GM18867 (cell line): ENCODE measurements around the gene RAB7B.

Experiments
- ATAC-seq: cut with Tn5 transposase; IDR thresholded peaks from one replicate; pipeline ENCODE4 v1.9.1; 2021; ENCODE audit warnings: mild to moderate bottlenecking, moderate library complexity; ENCODE audit not compliant: unreplicated experiment

The RAB7B gene

GRCh38 chr1:205950826-205951549 lies 52.2 kb downstream of the RAB7B start:
- ATAC-seq, result no peak

- ATAC-seq, result no peak
Observed at GRCh38 chr1:205950280-205950679, 52.9 kb downstream of the RAB7B start.

DNA sequence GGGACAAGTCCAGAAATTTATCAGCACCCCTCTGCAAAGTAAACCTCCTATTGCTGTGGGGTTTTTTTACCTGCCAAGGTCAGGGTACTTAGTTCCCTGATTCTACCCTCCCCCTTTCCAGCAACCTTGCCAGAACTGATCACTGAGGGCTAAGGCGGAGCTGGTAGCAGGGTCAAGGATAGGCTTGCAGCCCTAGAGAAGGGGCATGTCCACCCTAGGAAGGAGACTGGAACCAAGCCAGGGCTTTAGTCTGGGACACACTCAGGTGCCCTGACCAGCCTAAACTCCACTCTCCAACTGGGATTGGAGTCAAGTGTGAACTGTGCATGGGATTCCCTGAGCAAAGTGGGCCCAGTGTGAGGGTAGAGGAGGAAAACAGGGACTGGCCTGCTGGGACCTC lies 53.4 kb downstream of the RAB7B start:
- ATAC-seq, result no peak

DNA sequence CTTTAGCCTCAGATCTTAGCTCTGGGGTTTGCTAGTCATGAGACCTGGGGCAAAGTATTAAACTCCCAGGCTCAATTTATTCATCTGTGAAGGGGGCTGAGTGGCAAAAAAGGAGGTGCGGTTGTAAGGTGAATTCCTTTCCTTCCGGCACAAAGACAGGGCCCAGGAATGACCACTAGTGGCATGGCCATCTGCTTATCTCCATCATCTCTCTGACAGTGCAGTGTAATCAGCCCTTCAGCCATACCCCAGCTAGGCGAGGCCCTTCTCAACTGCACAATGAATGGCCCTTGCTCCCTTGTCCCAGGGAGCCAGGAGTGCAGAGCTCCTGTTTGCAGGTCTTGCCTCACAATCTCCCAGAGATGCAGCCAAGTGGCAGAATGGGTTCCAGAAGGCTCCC lies 54.3 kb downstream of the RAB7B start:
- no peak for ATAC-seq

GRCh38 chr1:205948039-205948438 lies 55.2 kb downstream of the RAB7B start:
- ATAC-seq, result no peak

DNA sequence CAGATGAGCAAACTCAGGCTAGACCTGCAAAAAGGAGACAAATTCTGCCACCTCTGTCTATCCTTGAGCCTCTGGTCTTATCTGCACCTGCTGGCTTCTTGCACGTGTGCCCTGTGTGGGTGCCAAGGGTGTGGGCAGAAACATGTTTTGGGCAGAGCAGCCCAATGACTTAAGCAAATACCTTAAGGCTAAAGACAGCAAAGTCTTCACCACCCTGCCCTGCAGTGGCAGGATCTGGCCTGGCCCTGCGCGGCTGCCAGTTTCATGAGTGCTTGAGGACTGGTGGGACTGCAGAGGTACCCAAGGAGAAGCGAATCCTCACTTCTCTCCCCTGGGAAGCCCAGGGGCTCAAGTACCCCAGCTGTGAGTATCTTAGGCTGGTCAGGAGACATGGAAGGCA lies 56.2 kb downstream of the RAB7B start:
- no peak for ATAC-seq

- no peak for ATAC-seq
Observed at GRCh38 chr1:205945069-205945468, 58.1 kb downstream of the RAB7B start.

DNA sequence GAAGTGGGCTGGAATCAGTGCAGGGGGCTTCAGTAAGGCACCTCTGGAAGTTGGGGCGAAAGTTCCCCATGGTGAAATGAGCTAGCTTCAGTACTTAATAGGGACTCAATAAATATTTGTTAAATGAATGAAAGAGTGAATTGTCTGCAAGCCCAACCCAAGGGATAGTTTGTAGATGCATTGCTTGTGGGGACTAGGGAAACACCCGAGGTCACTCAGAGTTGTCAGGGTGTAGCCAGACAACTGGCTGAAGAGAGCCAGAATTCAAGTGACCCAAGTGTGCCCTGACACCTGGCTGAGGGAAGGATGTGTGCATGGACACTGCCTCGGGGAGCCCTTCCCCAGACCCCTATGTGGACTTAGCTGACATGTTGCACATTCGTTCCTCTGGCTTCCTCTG lies 58.7 kb downstream of the RAB7B start:
- no peak for ATAC-seq

DNA sequence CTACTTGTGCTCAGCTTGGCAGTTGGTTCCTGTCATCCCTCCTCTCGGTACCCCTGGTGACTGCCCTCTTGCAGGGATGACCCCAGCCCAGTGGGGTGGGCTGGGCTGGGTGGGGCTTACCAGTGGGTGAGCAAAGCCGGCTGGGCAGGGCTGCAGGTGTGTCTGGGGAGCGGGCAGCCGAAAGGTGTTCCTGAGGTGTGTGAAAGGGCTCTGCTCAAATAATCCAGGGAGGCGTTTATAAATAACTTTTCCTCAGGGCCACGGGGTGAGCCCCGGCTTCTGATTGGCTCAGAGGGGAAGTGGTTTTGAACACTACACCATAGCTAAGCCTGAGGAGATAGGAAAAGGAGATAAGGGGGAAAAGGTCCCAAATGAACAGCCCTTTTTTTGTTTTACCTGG lies 60.0 kb downstream of the RAB7B start, which contains the start of gene SLC26A9:
SLC26A9 (minus strand) TSS at position 212 of the 400 bp plus-strand sequence. CDS start 7,636 bp downstream, outside the sequence.
- no peak for ATAC-seq

- no peak for ATAC-seq
Observed at GRCh38 chr1:205942631-205943159, 60.5 kb downstream of the RAB7B start.

DNA sequence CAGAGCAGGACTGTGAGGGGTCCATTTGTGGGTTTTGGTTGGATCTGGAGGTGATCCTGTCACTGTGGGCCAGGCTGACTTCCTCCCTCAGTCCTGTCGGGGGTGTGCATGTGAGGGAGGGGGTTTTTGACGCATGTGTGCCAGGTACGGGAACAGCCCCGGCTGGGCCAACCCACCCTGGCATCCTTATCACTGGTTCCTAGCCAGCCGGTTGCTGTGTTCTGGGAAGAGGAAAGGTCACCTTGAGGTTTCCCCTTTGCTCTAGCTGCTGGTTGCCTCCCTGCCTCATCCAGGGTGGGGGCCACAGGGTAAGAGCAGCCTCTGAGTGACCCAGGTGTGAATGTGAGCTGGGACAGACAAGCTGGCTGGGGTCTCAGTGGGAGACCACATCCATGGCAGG lies 62.5 kb downstream of the RAB7B start:
- ATAC-seq, result no peak

DNA sequence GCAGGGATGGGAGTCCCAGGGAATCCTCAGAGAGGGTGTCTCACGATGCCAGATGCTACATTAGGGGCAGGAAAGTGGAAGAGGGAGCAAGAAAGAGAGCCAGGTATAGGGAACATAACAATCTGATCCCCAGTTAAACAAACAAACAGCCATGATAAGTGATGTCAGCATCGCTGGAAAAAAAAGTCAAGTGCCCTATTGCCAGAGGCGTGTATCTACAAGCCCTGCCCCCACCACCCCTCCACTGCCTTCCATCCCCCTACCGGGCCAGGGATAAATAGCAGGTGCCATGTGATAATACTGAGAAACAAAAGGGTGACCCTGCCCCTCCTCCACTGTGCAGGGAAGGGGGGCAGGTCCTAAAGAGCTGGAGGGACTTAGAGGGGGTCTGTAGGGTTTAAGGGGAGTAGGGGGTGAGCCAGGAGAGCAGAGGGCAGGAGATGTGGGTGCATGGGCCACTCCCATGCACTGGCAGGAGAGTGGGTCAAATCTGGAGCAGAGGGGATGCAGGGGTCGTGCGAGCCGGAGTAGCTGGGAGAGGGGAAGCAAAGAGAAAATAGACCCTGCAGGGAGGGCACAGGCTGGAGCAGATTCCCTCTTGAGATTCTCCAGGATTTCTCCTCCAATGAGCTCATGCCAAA lies 63.4 kb downstream of the RAB7B start:
- ATAC-seq, result no peak

DNA sequence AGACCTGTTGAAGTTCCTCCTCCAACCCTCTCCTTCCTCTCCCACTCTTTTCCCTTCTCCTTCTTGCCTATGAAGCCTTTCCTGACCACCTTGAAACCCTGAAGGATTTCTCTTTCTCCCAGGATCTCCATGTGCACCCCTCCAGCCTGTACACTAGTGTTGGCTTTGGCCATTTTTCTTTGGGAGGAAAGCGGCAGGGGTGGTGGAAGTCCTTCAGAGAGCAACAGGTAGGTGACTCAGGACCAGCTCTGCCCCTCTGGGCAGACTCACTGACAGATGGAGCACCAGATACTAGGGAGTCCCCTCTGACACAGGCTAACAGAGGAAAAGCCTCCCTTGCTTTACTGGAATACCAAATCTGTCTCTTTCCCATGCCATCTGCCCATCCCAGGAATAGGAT lies 64.5 kb downstream of the RAB7B start:
- ATAC-seq, result no peak

- ATAC-seq, result no peak
Observed at GRCh38 chr1:205936846-205937586, 66.2 kb downstream of the RAB7B start.

GRCh38 chr1:205936311-205936710 lies 66.9 kb downstream of the RAB7B start:
- no peak for ATAC-seq

GRCh38 chr1:205935869-205936268 lies 67.3 kb downstream of the RAB7B start:
- no peak for ATAC-seq

DNA sequence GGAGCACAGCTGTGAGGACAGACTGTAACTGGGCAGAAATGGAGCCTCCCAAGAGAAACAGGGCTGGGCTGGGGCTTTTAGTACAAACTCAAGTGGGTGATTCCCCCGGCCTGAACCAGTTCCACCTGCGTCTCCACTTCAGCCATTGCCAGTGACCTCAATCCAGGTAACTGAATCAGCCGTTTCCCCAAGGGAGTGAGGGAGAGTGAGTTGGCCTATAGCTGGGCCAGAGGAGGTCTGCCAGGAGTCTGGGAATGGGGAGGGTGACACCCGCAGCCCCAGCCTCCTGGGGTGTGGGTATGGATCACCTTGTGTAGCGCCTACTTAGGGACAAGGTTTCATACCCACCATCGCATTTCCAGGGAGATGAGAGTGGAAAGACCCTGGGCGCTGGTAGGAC lies 68.4 kb downstream of the RAB7B start:
- ATAC-seq, result no peak

GRCh38 chr1:205933671-205934618 lies 69.2 kb downstream of the RAB7B start:
- ATAC-seq, result no peak

DNA sequence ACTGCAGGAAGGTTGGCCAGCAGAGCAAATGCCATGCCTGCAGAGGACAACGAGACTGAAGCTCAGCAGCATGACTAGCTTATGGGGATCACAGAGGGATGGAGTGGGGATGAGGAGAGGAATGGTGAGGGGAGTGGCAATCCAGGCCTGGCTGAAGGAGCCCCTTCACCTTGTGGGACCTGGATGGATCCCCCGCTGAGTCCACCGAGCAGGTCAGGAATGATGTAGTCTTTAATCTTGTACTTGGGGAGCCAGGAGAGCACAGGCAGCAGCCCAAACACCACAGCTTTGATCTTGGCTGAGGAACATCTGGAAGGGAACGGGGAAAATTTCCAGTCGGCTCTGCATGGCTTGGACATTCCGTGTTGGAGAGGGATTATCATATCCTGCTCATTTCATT lies 70.4 kb downstream of the RAB7B start:
- ATAC-seq, result no peak

DNA sequence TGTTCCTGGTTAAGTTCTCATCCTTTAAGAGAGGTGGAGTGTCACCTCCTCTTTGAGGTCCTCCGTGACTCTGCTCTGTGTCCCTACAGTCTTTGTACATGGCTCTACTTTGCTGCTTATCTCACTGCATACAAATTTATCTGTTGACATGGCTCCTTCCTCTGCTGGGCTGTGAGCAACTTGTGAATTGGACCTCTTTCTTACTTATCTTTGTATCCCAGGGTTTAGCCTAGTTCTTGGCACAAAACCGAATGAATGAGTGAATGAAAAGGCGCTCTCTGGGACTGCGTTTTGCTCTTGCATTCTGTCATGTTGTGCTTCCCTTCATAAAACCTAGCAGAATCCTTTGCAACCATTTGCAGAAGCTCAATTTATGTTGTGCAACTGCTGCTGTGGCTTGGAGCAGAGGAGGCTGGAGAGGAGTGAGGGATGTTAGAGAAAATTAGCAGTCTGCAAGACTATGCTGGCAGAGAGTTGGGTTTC lies 72.4 kb downstream of the RAB7B start:
- ATAC-seq, result no peak
